Measurements from ENCODE around the gene TBC1D1.

Gene TBC1D1

GRCh38 chr4:38082424-38083385 is 191.8 kb downstream of the TBC1D1 start:
- peak; percentile 83 for DNase-seq (ENCODE audit: low read depth)

GRCh38 chr4:38084877-38085711 is 194.2 kb downstream of the TBC1D1 start:
- DNase-seq (ENCODE audit: low read depth) = no peak

- DNase-seq (ENCODE audit: low read depth) = no peak
Observed at GRCh38 chr4:38085751-38086150, 194.9 kb downstream of the TBC1D1 start.

GRCh38 chr4:38086151-38086848 is 195.4 kb downstream of the TBC1D1 start:
- no peak for DNase-seq (ENCODE audit: low read depth)

- DNase-seq (ENCODE audit: low read depth) = no peak
Observed at GRCh38 chr4:38086849-38087226, 196.0 kb downstream of the TBC1D1 start.

GRCh38 chr4:38088321-38088720 is 197.4 kb downstream of the TBC1D1 start:
- no peak for DNase-seq (ENCODE audit: low read depth)

GRCh38 chr4:38089961-38090360 is 199.1 kb downstream of the TBC1D1 start:
- no peak for DNase-seq (ENCODE audit: low read depth)

GRCh38 chr4:38090455-38091246 is 199.8 kb downstream of the TBC1D1 start:
- no peak for DNase-seq (ENCODE audit: low read depth)

- DNase-seq (ENCODE audit: low read depth) = no peak
Observed at GRCh38 chr4:38091636-38092035, 200.8 kb downstream of the TBC1D1 start.

- peak; percentile 54 for DNase-seq (ENCODE audit: low read depth)
Observed at GRCh38 chr4:38092701-38093100, 201.8 kb downstream of the TBC1D1 start.

GRCh38 chr4:38094419-38094818 is 203.5 kb downstream of the TBC1D1 start:
- no peak for DNase-seq (ENCODE audit: low read depth)

- DNase-seq (ENCODE audit: low read depth) = no peak
Observed at GRCh38 chr4:38095691-38096090, 204.8 kb downstream of the TBC1D1 start.

GRCh38 chr4:38097818-38098217 is 206.9 kb downstream of the TBC1D1 start:
- no peak for DNase-seq (ENCODE audit: low read depth)

- no peak for DNase-seq (ENCODE audit: low read depth)
Observed at GRCh38 chr4:38099020-38099600, 208.2 kb downstream of the TBC1D1 start.

- peak; percentile 62 for DNase-seq (ENCODE audit: low read depth)
Observed at GRCh38 chr4:38099908-38100407, 209.1 kb downstream of the TBC1D1 start.

- no peak for DNase-seq (ENCODE audit: low read depth)
Observed at GRCh38 chr4:38100474-38101255, 209.8 kb downstream of the TBC1D1 start.

GRCh38 chr4:38101563-38101962 is 210.7 kb downstream of the TBC1D1 start:
- DNase-seq (ENCODE audit: low read depth) = peak; percentile 74

- DNase-seq (ENCODE audit: low read depth) = no peak
Observed at GRCh38 chr4:38102957-38103588, 212.2 kb downstream of the TBC1D1 start.

- no peak for DNase-seq (ENCODE audit: low read depth)
Observed at GRCh38 chr4:38105475-38106220, 214.8 kb downstream of the TBC1D1 start.

All from ELR (cell line).